Purkinje cell (primary cell): ENCODE results near the gene PCDHGA3. TPM values are rescaled to one million over a fixed set of nuclear protein-coding genes. Genes with fewer than 3 reads are reported as not detected.

Experiments
- polyA plus RNA-seq: library from polyadenylated mRNA; unstranded; fragments of >200 nt; fragmentation: Nextera tagmentation; gene quantifications from 2 replicates; pipeline ENCODE4 v1.2.1, GENCODE V29; 2014

Gene PCDHGA3
- 1.3 and 4.3 TPM in 2 replicates for polyA plus RNA-seq

GRCh38 chr5:141343242-141343952 is at the start of gene PCDHGA3:
TSS of gene PCDHGA3 (plus strand) at chr5:141343829. CDS start at chr5:141344034, 205 bp downstream.

DNA sequence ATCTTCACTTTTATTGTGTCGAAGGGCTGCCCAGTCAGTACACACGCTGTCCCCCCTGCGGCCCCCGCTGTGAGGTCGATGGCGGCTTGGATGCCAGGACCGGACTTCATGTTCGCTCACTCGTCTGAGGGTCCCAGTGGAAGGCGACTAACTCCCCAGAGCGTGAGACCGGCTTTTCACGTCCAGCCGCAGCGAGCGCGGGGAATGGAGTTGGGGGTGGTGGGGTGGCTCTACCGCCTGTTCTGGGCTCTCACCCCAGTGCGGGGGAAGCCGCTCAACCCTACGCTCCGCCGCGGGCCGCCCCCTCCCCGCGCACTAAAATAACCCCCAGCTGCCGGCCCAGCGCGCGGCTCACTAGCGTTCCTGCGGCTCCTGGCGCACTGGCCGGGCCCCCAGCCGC is 39.9 kb upstream of the PCDHGA3 start, which contains the start of gene SLC25A2:
Gene SLC25A2, minus strand, starts transcription at position 294 of the 400 bp plus-strand sequence. Its CDS starts 184 bp downstream, at position 110.

GRCh38 chr5:141320225-141321169 is 23.1 kb upstream of the PCDHGA3 start, which contains the start of gene TAF7:
TSS of gene TAF7 (minus strand) at chr5:141320784. CDS start at chr5:141320044, 740 bp downstream.

GRCh38 chr5:141330299-141331080 is 13.1 kb upstream of the PCDHGA3 start, which contains the start of gene PCDHGA1:
TSS of gene PCDHGA1 (plus strand) at chr5:141330514.

DNA sequence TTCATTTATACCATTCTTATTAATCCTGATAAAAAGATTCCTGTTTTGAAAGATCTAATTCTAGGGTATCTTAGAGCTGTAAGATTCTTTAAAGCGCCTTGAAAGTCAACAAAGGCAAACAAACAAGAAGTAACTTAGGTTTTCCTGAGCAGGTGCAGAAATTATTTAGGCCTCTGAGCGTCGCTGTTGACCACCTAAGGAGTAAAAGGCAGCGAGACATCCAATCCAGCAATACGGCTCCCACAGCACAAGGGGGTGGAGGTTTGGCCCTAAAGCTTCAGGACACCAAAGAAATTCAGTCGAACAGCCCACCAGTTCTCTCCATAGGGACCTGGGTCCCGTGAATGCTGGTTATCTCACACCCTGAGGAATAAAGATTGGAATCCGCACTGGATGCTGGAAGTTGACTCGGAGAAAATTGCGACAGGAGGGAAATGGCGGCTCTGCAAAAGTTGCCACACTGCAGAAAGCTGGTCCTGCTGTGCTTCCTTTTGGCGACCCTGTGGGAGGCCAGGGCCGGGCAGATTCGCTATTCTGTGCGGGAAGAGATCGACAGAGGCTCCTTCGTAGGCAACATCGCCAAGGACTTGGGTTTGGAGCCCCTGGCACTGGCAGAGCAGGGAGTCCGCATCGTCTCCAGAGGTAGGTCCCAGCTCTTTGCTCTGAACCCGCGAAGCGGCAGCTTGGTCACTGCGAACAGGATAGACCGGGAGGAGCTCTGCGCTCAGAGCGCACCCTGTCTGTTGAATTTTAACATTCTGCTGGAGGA is 4.9 kb upstream of the PCDHGA3 start, which contains the start of gene PCDHGA2:
Gene PCDHGA2, plus strand, starts transcription at position 223 of the 769 bp plus-strand sequence.

DNA sequence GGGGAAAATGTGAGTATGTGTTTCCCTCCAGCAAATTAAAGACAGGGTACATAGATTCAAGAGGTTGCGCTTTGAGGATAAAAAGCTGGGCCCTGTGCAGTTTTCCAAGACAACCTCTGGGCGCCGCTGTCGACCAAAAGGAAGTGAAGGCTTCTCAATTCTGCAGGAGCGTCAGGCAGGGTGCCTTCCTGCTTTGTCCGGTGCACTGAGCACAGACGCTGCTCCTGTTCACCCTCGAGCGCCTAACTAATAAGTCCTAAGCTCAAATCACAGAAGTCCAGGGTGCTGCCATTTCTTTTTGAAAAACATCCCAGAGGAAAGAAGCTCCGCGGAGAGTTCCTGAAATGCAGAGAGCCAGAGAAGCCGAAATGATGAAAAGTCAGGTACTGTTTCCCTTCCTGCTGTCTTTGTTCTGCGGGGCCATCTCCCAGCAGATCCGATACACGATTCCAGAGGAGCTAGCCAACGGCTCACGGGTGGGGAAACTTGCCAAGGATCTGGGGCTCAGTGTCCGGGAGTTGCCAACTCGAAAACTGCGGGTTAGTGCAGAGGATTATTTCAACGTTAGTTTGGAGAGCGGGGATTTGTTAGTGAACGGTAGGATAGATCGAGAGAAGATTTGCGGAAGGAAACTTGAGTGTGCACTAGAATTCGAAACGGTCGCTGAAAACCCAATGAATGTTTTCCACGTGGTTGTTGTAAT is 6.4 kb downstream of the PCDHGA3 start, which contains the start of gene PCDHGB1:
Gene PCDHGB1, plus strand, starts transcription at position 183 of the 703 bp plus-strand sequence. Its CDS starts 162 bp downstream, at position 345.

DNA sequence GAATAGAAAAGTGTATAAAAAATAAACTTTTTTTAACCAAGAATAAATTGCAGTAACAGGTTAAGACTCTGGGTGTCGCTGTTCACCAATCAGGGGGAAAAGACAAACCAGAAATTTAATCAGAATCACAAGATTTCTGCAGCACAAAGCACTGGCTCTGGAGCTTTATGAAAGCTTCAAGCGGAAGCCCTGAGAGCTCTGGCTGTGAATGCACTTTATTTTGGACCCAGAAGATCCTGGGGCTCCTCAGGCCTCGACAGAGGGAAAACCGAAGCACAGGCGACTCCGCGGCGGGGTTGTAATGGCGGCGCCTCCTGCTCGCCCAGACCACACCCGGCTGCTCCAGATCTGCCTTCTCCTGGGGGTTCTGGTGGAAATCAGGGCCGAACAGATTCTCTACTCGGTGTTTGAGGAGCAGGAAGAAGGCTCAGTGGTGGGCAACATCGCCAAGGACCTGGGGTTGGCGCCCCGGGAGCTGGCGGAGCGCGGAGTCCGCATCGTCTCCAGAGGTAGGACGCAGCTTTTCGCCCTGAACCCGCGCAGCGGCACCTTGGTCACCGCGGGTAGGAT is 11.4 kb downstream of the PCDHGA3 start, which contains the start of gene PCDHGA4:
Gene PCDHGA4, plus strand, starts transcription at position 122 of the 570 bp plus-strand sequence. Its CDS starts 87 bp downstream, at position 209.

GRCh38 chr5:141359790-141360426 is 16.3 kb downstream of the PCDHGA3 start, which contains the start of gene PCDHGB2:
TSS of gene PCDHGB2 (plus strand) at chr5:141359994. CDS start at chr5:141360136, 142 bp downstream.

GRCh38 chr5:141363952-141364660 is 20.5 kb downstream of the PCDHGA3 start, which contains the start of gene PCDHGA5:
TSS of gene PCDHGA5 (plus strand) at chr5:141364162. CDS start at chr5:141364331, 169 bp downstream.

DNA sequence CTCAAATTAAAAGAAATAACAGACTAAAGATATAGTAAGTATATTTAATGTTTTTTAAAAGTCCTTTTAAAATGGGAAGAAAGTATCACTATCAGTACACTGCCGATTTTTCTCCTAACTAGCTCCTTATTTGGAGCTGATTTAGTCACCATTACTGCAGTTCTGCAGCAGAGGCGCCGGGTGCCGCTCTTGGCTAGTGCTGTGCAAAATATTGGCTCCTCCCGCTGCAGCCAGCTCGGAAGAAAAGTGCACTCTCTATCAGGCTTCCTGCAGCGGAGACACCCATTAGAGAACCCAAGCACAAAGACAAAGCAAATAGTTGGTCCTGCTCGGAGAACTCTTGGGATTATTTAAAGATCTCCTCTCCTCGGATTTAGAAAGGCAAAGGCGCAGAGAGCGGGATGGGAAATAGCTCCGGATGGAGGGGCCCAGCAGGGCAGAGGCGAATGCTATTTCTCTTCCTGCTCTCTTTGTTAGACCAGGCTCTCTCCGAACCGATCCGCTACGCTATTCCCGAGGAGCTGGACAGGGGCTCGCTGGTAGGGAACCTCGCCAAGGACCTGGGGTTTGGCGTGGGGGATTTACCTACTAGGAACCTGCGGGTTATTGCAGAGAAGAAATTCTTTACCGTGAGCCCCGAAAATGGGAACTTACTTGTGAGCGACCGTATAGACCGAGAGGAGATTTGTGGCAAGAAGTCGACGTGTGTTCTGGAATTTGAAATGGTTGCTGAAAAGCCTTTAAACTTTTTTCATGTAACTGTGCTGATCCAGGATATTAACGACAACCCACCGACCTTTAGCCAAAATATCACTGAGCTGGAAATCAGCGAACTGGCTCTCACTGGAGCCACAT is 26.6 kb downstream of the PCDHGA3 start, which contains the start of gene PCDHGB3:
Gene PCDHGB3, plus strand, starts transcription at position 249 of the 855 bp plus-strand sequence. Its CDS starts 153 bp downstream, at position 402.

DNA sequence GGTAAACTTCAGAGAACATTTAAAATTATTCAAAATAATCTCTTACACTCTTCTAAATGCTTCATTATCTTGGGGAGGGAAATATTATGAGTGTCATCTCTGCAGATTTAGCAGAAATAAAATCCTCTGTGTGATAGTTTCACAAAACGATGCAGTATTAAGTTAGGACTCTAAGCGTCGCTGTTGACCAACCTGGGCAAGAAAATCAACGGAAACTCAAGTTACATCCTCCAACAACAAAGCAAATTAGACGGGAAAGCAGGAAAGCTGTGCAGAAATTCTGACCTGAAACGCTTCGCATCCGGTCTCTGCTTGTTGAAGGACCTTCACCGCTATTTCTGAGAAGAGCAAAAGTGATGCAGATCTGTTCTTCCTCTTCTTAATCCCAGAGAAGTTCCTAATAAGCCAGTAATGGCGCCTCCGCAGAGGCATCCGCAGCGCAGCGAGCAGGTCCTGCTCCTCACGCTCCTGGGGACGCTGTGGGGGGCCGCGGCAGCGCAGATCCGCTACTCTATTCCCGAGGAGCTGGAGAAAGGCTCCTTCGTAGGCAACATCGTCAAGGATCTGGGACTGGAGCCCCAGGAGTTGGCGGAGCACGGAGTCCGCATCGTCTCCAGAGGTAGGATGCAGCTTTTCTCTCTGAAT is 30.2 kb downstream of the PCDHGA3 start, which contains the start of gene PCDHGA6:
Gene PCDHGA6, plus strand, starts transcription at position 219 of the 645 bp plus-strand sequence. Its CDS starts 193 bp downstream, at position 412.

GRCh38 chr5:141382469-141383294 is 39.1 kb downstream of the PCDHGA3 start, which contains the start of gene PCDHGA7:
TSS of gene PCDHGA7 (plus strand) at chr5:141382742. CDS start at chr5:141382900, 158 bp downstream.

GRCh38 chr5:141387557-141388311 is 44.1 kb downstream of the PCDHGA3 start, which contains the start of gene PCDHGB4:
TSS of gene PCDHGB4 (plus strand) at chr5:141387698. CDS start at chr5:141387885, 187 bp downstream.

DNA sequence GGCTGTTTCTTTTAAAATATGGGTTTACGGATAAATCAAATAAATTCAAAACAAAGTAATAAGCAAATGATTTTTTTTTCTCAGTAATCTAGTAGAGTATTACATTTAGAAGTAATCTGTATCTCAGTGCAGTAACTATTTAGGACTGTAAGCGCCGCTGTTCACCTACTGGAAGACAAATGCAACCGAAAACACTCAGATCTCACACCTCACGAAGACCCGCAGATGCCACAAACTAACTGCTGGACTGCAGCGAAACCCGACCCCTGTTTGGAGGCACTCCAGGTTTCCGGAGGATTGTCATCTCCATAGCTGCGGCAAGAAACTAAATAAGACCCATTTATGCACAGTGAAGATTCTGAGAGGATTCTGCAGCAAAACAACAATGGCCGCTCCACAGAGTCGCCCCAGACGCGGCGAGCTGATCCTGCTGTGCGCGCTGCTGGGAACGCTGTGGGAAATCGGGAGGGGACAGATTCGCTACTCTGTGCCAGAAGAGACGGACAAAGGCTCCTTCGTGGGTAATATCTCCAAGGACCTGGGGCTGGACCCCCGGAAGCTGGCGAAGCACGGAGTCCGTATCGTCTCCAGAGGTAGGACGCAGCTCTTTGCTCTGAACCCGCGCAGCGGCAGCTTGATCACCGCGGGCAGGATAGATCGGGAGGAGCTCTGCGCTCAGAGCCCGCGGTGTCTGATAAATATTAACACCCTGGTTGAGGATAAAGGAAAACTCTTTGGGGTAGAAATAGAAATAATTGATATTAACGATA is 49.0 kb downstream of the PCDHGA3 start, which contains the start of gene PCDHGA8:
Gene PCDHGA8, plus strand, starts transcription at position 205 of the 770 bp plus-strand sequence. Its CDS starts 181 bp downstream, at position 386.

